ENCODE data around the gene FCHSD2. TPM values are rescaled to one million over a fixed set of nuclear protein-coding genes. Genes with fewer than 3 reads are reported as not detected.

FCHSD2 gene
- total and polyA plus RNA-seq, 4 donors, result 7.6 to 18.7 (median 9.9) TPM

GRCh38 chr11:73121692-73122091, 20.4 kb downstream of the FCHSD2 start:
- no peak overlapping the region for H3K9ac ChIP-seq (ENCODE audit: low read depth in 1 of 2, low read length in 2 of 2)
- H3K4me1 ChIP-seq (ENCODE audit: control insufficient read depth in 4 of 4, insufficient read depth in 4 of 4, low read length in 3 of 4), result no peaks in the 10 kb centered on the region
- H3K36me3 ChIP-seq (ENCODE audit: control insufficient read depth in 4 of 4, insufficient read depth in 3 of 4, low read depth in 1 of 4, low read length in 3 of 4), result no peaks in the 10 kb centered on the region
- no peaks in the 10 kb centered on the region for H3K9me3 ChIP-seq (ENCODE audit: control insufficient read depth in 4 of 4, low read length in 3 of 4)
- DNase-seq (ENCODE audit: low spot score), result no peak
- no peaks in the 10 kb centered on the region for H3K27me3 ChIP-seq (ENCODE audit: control insufficient read depth in 4 of 4, insufficient read depth in 4 of 4, low read length in 3 of 4)
- H3K27ac ChIP-seq (ENCODE audit: low read depth in 1 of 2, low read length in 2 of 2), result no peak overlapping the region
- TF ChIP-seq RAD21 (IDR thresholded peaks at IDR 0.05) (no peak), RXRA (IDR thresholded peaks at IDR 0.05) (no peak), FOXA1 (IDR thresholded peaks at IDR 0.05) (no peak), JUND (IDR thresholded peaks at IDR 0.05) (no peak), FOXA2 (IDR thresholded peaks at IDR 0.05) (no peak), TAF1 (conservative IDR thresholded peaks at IDR 0.05) (no peak)
- no peak overlapping the region for H3K4me3 ChIP-seq (ENCODE audit: low read depth in 1 of 3, low read length in 3 of 3)

GRCh38 chr11:73117071-73117470, 25.0 kb downstream of the FCHSD2 start:
- no peaks in the 10 kb centered on the region for H3K27me3 ChIP-seq (ENCODE audit: control insufficient read depth in 4 of 4, insufficient read depth in 4 of 4, low read length in 3 of 4)
- no peak for TF ChIP-seq FOXA2 (IDR thresholded peaks at IDR 0.05)
- TF ChIP-seq JUND (IDR thresholded peaks at IDR 0.05), result no peak
- no peak for TF ChIP-seq HNF4G (IDR thresholded peaks at IDR 0.05)
- H3K4me3 ChIP-seq (ENCODE audit: low read depth in 1 of 3, low read length in 3 of 3), result no peak overlapping the region
- DNase-seq (ENCODE audit: low spot score), result no peak
- H3K9me3 ChIP-seq (ENCODE audit: control insufficient read depth in 4 of 4, low read length in 3 of 4), result no peaks in the 10 kb centered on the region
- H3K9ac ChIP-seq (ENCODE audit: low read depth in 1 of 2, low read length in 2 of 2), result no peak overlapping the region
- WGBS, result 84% methylated on average over 2 of the region's 2 CpGs
- H3K4me1 ChIP-seq (ENCODE audit: control insufficient read depth in 4 of 4, insufficient read depth in 4 of 4, low read length in 3 of 4), result peaks cover 0 to 1% (median 0%) of the 10 kb centered on the region in 4 donors
- peaks cover 0 to 14% (median 4%) of the 10 kb centered on the region in 4 donors for H3K36me3 ChIP-seq (ENCODE audit: control insufficient read depth in 4 of 4, insufficient read depth in 3 of 4, low read depth in 1 of 4, low read length in 3 of 4)
- no peak overlapping the region for H3K27ac ChIP-seq (ENCODE audit: low read depth in 1 of 2, low read length in 2 of 2)

- 95% methylated on average over 8 of the region's 8 CpGs for WGBS
- peaks cover 0 to 14% (median 4%) of the 10 kb centered on the region in 4 donors for H3K36me3 ChIP-seq (ENCODE audit: control insufficient read depth in 4 of 4, insufficient read depth in 3 of 4, low read depth in 1 of 4, low read length in 3 of 4)
- no peak overlapping the region for H3K27ac ChIP-seq (ENCODE audit: low read depth in 1 of 2, low read length in 2 of 2)
- peaks cover 0 to 1% (median 0%) of the 10 kb centered on the region in 4 donors for H3K4me1 ChIP-seq (ENCODE audit: control insufficient read depth in 4 of 4, insufficient read depth in 4 of 4, low read length in 3 of 4)
- TF ChIP-seq HNF4A (conservative IDR thresholded peaks at IDR 0.05) (no peak), HNF4G (IDR thresholded peaks at IDR 0.05) (no peak)
- no peak for DNase-seq (ENCODE audit: low spot score)
- H3K9ac ChIP-seq (ENCODE audit: low read depth in 1 of 2, low read length in 2 of 2), result no peak overlapping the region
- H3K27me3 ChIP-seq (ENCODE audit: control insufficient read depth in 4 of 4, insufficient read depth in 4 of 4, low read length in 3 of 4), result no peaks in the 10 kb centered on the region
- no peaks in the 10 kb centered on the region for H3K9me3 ChIP-seq (ENCODE audit: control insufficient read depth in 4 of 4, low read length in 3 of 4)
- H3K4me3 ChIP-seq (ENCODE audit: low read depth in 1 of 3, low read length in 3 of 3), result no peak overlapping the region
Measured at GRCh38 chr11:73116636-73117035, 25.5 kb downstream of the FCHSD2 start.

GRCh38 chr11:73114835-73115220, 27.3 kb downstream of the FCHSD2 start:
- peaks cover 0 to 14% (median 4%) of the 10 kb centered on the region in 4 donors for H3K36me3 ChIP-seq (ENCODE audit: control insufficient read depth in 4 of 4, insufficient read depth in 3 of 4, low read depth in 1 of 4, low read length in 3 of 4)
- no peaks in the 10 kb centered on the region for H3K27me3 ChIP-seq (ENCODE audit: control insufficient read depth in 4 of 4, insufficient read depth in 4 of 4, low read length in 3 of 4)
- H3K4me1 ChIP-seq (ENCODE audit: control insufficient read depth in 4 of 4, insufficient read depth in 4 of 4, low read length in 3 of 4), result peaks cover 0 to 1% (median 0%) of the 10 kb centered on the region in 4 donors
- DNase-seq (ENCODE audit: low spot score), result no peak
- no peaks in the 10 kb centered on the region for H3K9me3 ChIP-seq (ENCODE audit: control insufficient read depth in 4 of 4, low read length in 3 of 4)
- H3K27ac ChIP-seq (ENCODE audit: low read depth in 1 of 2, low read length in 2 of 2), result no peak overlapping the region
- H3K4me3 ChIP-seq (ENCODE audit: low read depth in 1 of 3, low read length in 3 of 3), result no peak overlapping the region
- WGBS, result 90% methylated on average over 6 of the region's 6 CpGs
- no peak overlapping the region for H3K9ac ChIP-seq (ENCODE audit: low read depth in 1 of 2, low read length in 2 of 2)
- no peak for TF ChIP-seq FOXA1 (IDR thresholded peaks at IDR 0.05)
- TF ChIP-seq REST (IDR thresholded peaks at IDR 0.05), result no peak
- no peak for TF ChIP-seq HNF4A (conservative IDR thresholded peaks at IDR 0.05)
- TF ChIP-seq TAF1 (conservative IDR thresholded peaks at IDR 0.05), result no peak
- no peak for TF ChIP-seq EGR1 (IDR thresholded peaks at IDR 0.05; ENCODE audit: low read depth in 2 of 2)
- no peak for TF ChIP-seq ZBTB33 (IDR thresholded peaks at IDR 0.05)
- TF ChIP-seq GABPA (IDR thresholded peaks at IDR 0.05 in 1 of 2, conservative IDR thresholded peaks at IDR 0.05 in 1 of 2), result no peak
- no peak for TF ChIP-seq CTCF (IDR thresholded peaks at IDR 0.05; ENCODE audit: low read depth, low read length, missing input control)
- no peak for TF ChIP-seq SP1 (IDR thresholded peaks at IDR 0.05)
- TF ChIP-seq YY1 (IDR thresholded peaks at IDR 0.05), result no peak
- no peak for TF ChIP-seq NR2F2 (IDR thresholded peaks at IDR 0.05)
- TF ChIP-seq HNF4G (IDR thresholded peaks at IDR 0.05), result no peak
- TF ChIP-seq MAX (IDR thresholded peaks at IDR 0.05), result no peak
- no peak for TF ChIP-seq RAD21 (IDR thresholded peaks at IDR 0.05)

Measured in liver (tissue), 9 donors.